Smooth muscle cell of the brain vasculature (primary cell): ENCODE results near the gene ZNF223.

Source experiments
- DNase-seq: peaks from one replicate; pipeline ENCODE4 v3.0.0-alpha.2; 2012; ENCODE audit warnings: low read depth, low spot score

The ZNF223 gene

GRCh38 chr19:44051650-44052402 lies at the start of gene ZNF223:
TSS of gene ZNF223 (plus strand) at chr19:44052036. CDS start at chr19:44055177, 3,141 bp downstream.
- peak; percentile 77 for DNase-seq

GRCh38 chr19:44002212-44002565 lies 49.6 kb upstream of the ZNF223 start:
- DNase-seq, result no peak

- peak; percentile 83 for DNase-seq
Measured at GRCh38 chr19:44002566-44003460, 49.0 kb upstream of the ZNF223 start, which contains the start of gene ZNF230. TSS of gene ZNF230 (plus strand) at chr19:44002957. CDS start at chr19:44007079, 4,122 bp downstream.

GRCh38 chr19:44003461-44004009 lies 48.3 kb upstream of the ZNF223 start:
- no peak for DNase-seq

GRCh38 chr19:44005973-44006372 lies 45.9 kb upstream of the ZNF223 start:
- DNase-seq, result no peak

GRCh38 chr19:44007473-44007872 lies 44.4 kb upstream of the ZNF223 start:
- no peak for DNase-seq

- no peak for DNase-seq
Measured at GRCh38 chr19:44010468-44010867, 41.4 kb upstream of the ZNF223 start.

GRCh38 chr19:44019498-44019897 lies 32.3 kb upstream of the ZNF223 start:
- no peak for DNase-seq

- DNase-seq, result no peak
Measured at GRCh38 chr19:44021221-44021620, 30.6 kb upstream of the ZNF223 start.

GRCh38 chr19:44024900-44025216 lies 27.0 kb upstream of the ZNF223 start:
- DNase-seq, result no peak

GRCh38 chr19:44025217-44025936 lies 26.5 kb upstream of the ZNF223 start, which contains the start of gene ZNF222:
TSS of gene ZNF222 (plus strand) at chr19:44025379. CDS start at chr19:44025437, 58 bp downstream.
- DNase-seq, result peak; percentile 50

GRCh38 chr19:44026622-44027021 lies 25.2 kb upstream of the ZNF223 start:
- DNase-seq, result no peak

GRCh38 chr19:44032001-44032610 lies 19.7 kb upstream of the ZNF223 start:
- DNase-seq, result no peak

- no peak for DNase-seq
Measured at GRCh38 chr19:44042147-44042546, 9.7 kb upstream of the ZNF223 start.

GRCh38 chr19:44050740-44051649 lies 841 bp upstream of the ZNF223 start:
- DNase-seq, result no peak

- DNase-seq, result no peak
Measured at GRCh38 chr19:44055870-44056269, 4.0 kb downstream of the ZNF223 start.

- no peak for DNase-seq
Measured at GRCh38 chr19:44059229-44059628, 7.4 kb downstream of the ZNF223 start.

- DNase-seq, result no peak
Measured at GRCh38 chr19:44061038-44061437, 9.2 kb downstream of the ZNF223 start.

- DNase-seq, result no peak
Measured at GRCh38 chr19:44066305-44066704, 14.5 kb downstream of the ZNF223 start.

GRCh38 chr19:44069415-44069814 lies 17.6 kb downstream of the ZNF223 start:
- no peak for DNase-seq
